Endothelial cell of umbilical vein (primary cell): ENCODE data around the gene C4orf50. TPM values are rescaled to one million over a fixed set of nuclear protein-coding genes. Genes with fewer than 3 reads are reported as not detected.

Experiments used
- BruUV-seq: library from RNA; stranded (reverse); fragments of 400-500 nt; replicated peaks from 2 replicates; lab custom pipeline; 2021; lab: Mats Ljungman, UMichigan
- CTCF ChIA-PET: fragments of 300-600, 350-600 bp; sonication (Branson Sonifier 250); formaldehyde crosslinking; loops from one replicate; lab custom pipeline; 2021; ENCODE audit warnings: antibody characterized with exemption, inconsistent platforms; lab: Charles Lee
- POLR2A ChIA-PET: fragments of 300-600, 350-600 bp; sonication (Branson Sonifier 250); formaldehyde crosslinking; loops from one replicate; lab custom pipeline; 2021; ENCODE audit warnings: antibody characterized with exemption, inconsistent platforms; lab: Charles Lee
- DNase-seq: peaks from one replicate; pipeline ENCODE4 v3.0.0-alpha.2; 2011; ENCODE audit warnings: low read depth, low spot score
- FAIRE-seq: peaks from 2 replicates; lab custom pipeline; 2011; peaks lifted over from hg19 to GRCh38; lab: Jason Lieb, UNC
- H2AFZ ChIP-seq: 2 replicates; pipeline ENCODE4 v1.6.0; 2012; ENCODE audit warnings: low read depth, low read length, control low read depth, inconsistent platforms
- H3K27ac ChIP-seq: 2 replicates; pipeline ENCODE4 v1.5.1; 2011; ENCODE audit warnings: low read depth, mild to moderate bottlenecking, control low read depth, low read length, moderate library complexity; ENCODE audit not compliant: insufficient read depth
- H3K27me3 ChIP-seq, 2 experiments: 2 replicates each; pipeline versions ENCODE4 v1.6.0 to v1.6.1; 2011; ENCODE audit warnings: low read length in 2 of 2, mixed read lengths in 1 of 2; ENCODE audit not compliant: control insufficient read depth in 2 of 2, insufficient read depth in 2 of 2
- H3K36me3 ChIP-seq, 2 experiments: 2 replicates in 1 of 2; 3 replicates in 1 of 2; pipeline ENCODE4 v1.5.1; 2011; ENCODE audit warnings: low read length in 2 of 2, mild to moderate bottlenecking in 1 of 2, moderate library complexity in 1 of 2; ENCODE audit not compliant: control insufficient read depth in 2 of 2, insufficient read depth in 2 of 2; ENCODE audit errors: extremely low read depth in 1 of 2
- H3K4me1 ChIP-seq: 3 replicates; pipeline ENCODE4 v1.5.1; 2011; ENCODE audit warnings: mild to moderate bottlenecking, low read length; ENCODE audit not compliant: control insufficient read depth, insufficient read depth; ENCODE audit errors: extremely low read depth
- H3K4me2 ChIP-seq: 2 replicates; pipeline ENCODE4 v1.6.1; 2011; ENCODE audit warnings: low read length, control low read depth, mixed read lengths; ENCODE audit not compliant: insufficient read depth
- H3K4me3 ChIP-seq, 3 experiments: fragments of 200-600 bp in 1 of 3; sonication (generic), shearing (Covaris generic) in 1 of 3; replicated peaks in 1 of 3; 2 replicates each; pipeline ENCODE4 v1.5.1; 2011 to 2016; ENCODE audit warnings: control low read depth in 3 of 3, low read length in 3 of 3, mild to moderate bottlenecking in 2 of 3, inconsistent platforms in 1 of 3, low read depth in 1 of 3, moderate library complexity in 1 of 3; ENCODE audit not compliant: insufficient read depth in 1 of 3
- H3K79me2 ChIP-seq: 2 replicates; pipeline ENCODE4 v1.6.0; 2012; ENCODE audit warnings: low read length, inconsistent platforms; ENCODE audit not compliant: control insufficient read depth, insufficient read depth
- H3K9ac ChIP-seq: replicated peaks from 2 replicates; pipeline ENCODE3; 2011; ENCODE audit warnings: low read length, control low read depth; ENCODE audit not compliant: insufficient read depth; ENCODE audit errors: extremely low read depth
- H3K9me1 ChIP-seq: replicated peaks from 3 replicates; pipeline ENCODE4 v1.6.0; 2011; ENCODE audit warnings: mild to moderate bottlenecking, low read length; ENCODE audit not compliant: control insufficient read depth, insufficient read depth; ENCODE audit errors: extremely low read depth
- H3K9me3 ChIP-seq: replicated peaks from 2 replicates; pipeline ENCODE4 v1.5.1; 2012; ENCODE audit warnings: low read length, inconsistent platforms; ENCODE audit not compliant: control insufficient read depth, insufficient read depth
- H4K20me1 ChIP-seq: replicated peaks from 2 replicates; pipeline ENCODE3; 2011; ENCODE audit warnings: mild to moderate bottlenecking, low read length; ENCODE audit not compliant: control insufficient read depth, insufficient read depth; ENCODE audit errors: extremely low read depth
- CTCF ChIP-seq, 2 donors: IDR thresholded peaks; 1 replicate in 1 of 2; 2 replicates in 1 of 2; pipeline ENCODE4 v1.5.1; 2011; ENCODE audit warnings: low read length in 2 of 2, mild to moderate bottlenecking in 2 of 2, moderate library complexity in 2 of 2, control low read depth in 1 of 2, inconsistent platforms in 1 of 2, low read depth in 1 of 2; ENCODE audit not compliant: insufficient read depth in 1 of 2; ENCODE audit errors: extremely low read depth in 1 of 2
- EZH2 ChIP-seq: IDR thresholded peaks from 2 replicates; pipeline ENCODE4 v1.6.1; 2012; ENCODE audit warnings: borderline replicate concordance, low read depth, mild to moderate bottlenecking, moderate library complexity, low read length, inconsistent platforms; ENCODE audit not compliant: severe bottlenecking
- FOS ChIP-seq: IDR thresholded peaks from 2 replicates; pipeline ENCODE4 v1.6.1; 2011; ENCODE audit warnings: mild to moderate bottlenecking, low read length, moderate library complexity, borderline replicate concordance; ENCODE audit not compliant: insufficient read depth
- GATA2 ChIP-seq: IDR thresholded peaks from 2 replicates; pipeline ENCODE4 v1.7.0; 2011; ENCODE audit warnings: low read depth, mild to moderate bottlenecking, moderate library complexity, mixed read lengths, low read length; ENCODE audit not compliant: insufficient read length, insufficient read depth
- JUN ChIP-seq: IDR thresholded peaks from 2 replicates; pipeline ENCODE4 v1.6.1; 2011; ENCODE audit warnings: borderline replicate concordance, low read depth; ENCODE audit not compliant: insufficient read length, insufficient read depth
- MAX ChIP-seq: IDR thresholded peaks from 2 replicates; pipeline ENCODE4 v1.6.1; 2011; ENCODE audit not compliant: insufficient read depth, insufficient read length
- MYC ChIP-seq: IDR thresholded peaks from one replicate; pipeline ENCODE4 v1.6.1; 2011; ENCODE audit warnings: mild to moderate bottlenecking, low read depth, low read length
- POLR2A ChIP-seq: IDR thresholded peaks from 2 replicates; pipeline ENCODE4 v1.6.1; 2012; ENCODE audit warnings: low read depth, mild to moderate bottlenecking, control low read depth, low read length
- POLR2AphosphoS5 ChIP-seq: IDR thresholded peaks from 2 replicates; pipeline ENCODE4 v1.6.1; 2012; ENCODE audit warnings: low read depth, mild to moderate bottlenecking, control low read depth, low read length, moderate library complexity; ENCODE audit not compliant: insufficient read depth
- dilution Hi-C: fragments of 300-500 bp; cut with MboI; formaldehyde crosslinking; loops from one replicate; pipeline ENCODE4 v1.15.0; 2019; ENCODE audit warnings: low sequenced_read_pairs; ENCODE audit not compliant: extremely low pct_ligation_motif_present
- intact Hi-C: fragments of 100-400 bp; cut with micrococcal nuclease; formaldehyde crosslinking; loops from one replicate; pipeline ENCODE4 v1.10.0; 2022
- polyA plus RNA-seq, 4 experiments: library from polyadenylated mRNA; depleted of rRNA in 3 of 4; stranded (reverse) in 3 of 4; unstranded in 1 of 4; fragments of >200 nt; gene quantifications; 2 replicates each; pipeline versions ENCODE4 v1.2.1 to v1.2.3, GENCODE V29; 2011 to 2012; ENCODE audit warnings: missing spikeins in 1 of 4
- total RNA-seq: library from RNA; stranded (reverse); gene quantifications from 2 replicates; pipeline ENCODE4 v1.2.3, GENCODE V29; 2021

Gene C4orf50
- total and polyA plus RNA-seq, 2 donors (not counting 3 experiments of a cell fraction or from before 2014, with no cell fraction given): not detected

GRCh38 chr4:5941601-5942000, 76.6 kb downstream of the C4orf50 start:
- H3K9ac ChIP-seq: no peak overlapping the region
- H3K9me1 ChIP-seq: no peaks in the 10 kb centered on the region
- H3K27ac ChIP-seq: no peak overlapping the region
- intact Hi-C loops: no loop called here
- no peaks in the 10 kb centered on the region for H3K27me3 ChIP-seq
- TF ChIP-seq GATA2: no peak
- no peak for TF ChIP-seq POLR2AphosphoS5
- H2AFZ ChIP-seq: no peak overlapping the region
- H3K79me2 ChIP-seq: no peaks in the 10 kb centered on the region
- no peak for FAIRE-seq
- dilution Hi-C loops: no loop called here
- no peak overlapping the region for H3K4me3 ChIP-seq
- H3K36me3 ChIP-seq: no peaks in the 10 kb centered on the region
- no peak for DNase-seq
- no TSS peak for BruUV-seq
- H3K4me2 ChIP-seq: no peak overlapping the region
- no peaks in the 10 kb centered on the region for H3K4me1 ChIP-seq
- H3K9me3 ChIP-seq: no peaks in the 10 kb centered on the region
- no peaks in the 10 kb centered on the region for H4K20me1 ChIP-seq
- CTCF ChIA-PET: no interaction called here
- POLR2A ChIA-PET: no interaction called here

GRCh38 chr4:5940470-5941203, 77.6 kb downstream of the C4orf50 start:
- no peak for FAIRE-seq

More at GRCh38 chr4:5940470-5941203, 77.6 kb downstream of the C4orf50 start:
- no peak overlapping the region for H3K4me2 ChIP-seq
- H3K79me2 ChIP-seq: no peaks in the 10 kb centered on the region
- BruUV-seq: no TSS peak
- H3K9ac ChIP-seq: no peak overlapping the region
- DNase-seq: no peak
- dilution Hi-C loops (no loop called here), intact Hi-C loops (no loop called here)
- no peak overlapping the region for H2AFZ ChIP-seq
- no peak overlapping the region for H3K4me3 ChIP-seq
- ChIA-PET POLR2A (no interaction called here), CTCF (interaction anchor here (0.8 kb wide), 1 partner anchor 25 kb away, joined by 3 read pairs; no protein-coding TSS in a partner anchor)
- H3K9me3 ChIP-seq: no peaks in the 10 kb centered on the region
- no peak overlapping the region for H3K27ac ChIP-seq
- H3K27me3 ChIP-seq: no peaks in the 10 kb centered on the region
- no peaks in the 10 kb centered on the region for H3K36me3 ChIP-seq
- no peak for TF ChIP-seq FOS
- no peak for TF ChIP-seq GATA2
- TF ChIP-seq JUN: no peak
- no peak for TF ChIP-seq POLR2AphosphoS5
- no peak for TF ChIP-seq CTCF (IDR thresholded peaks at IDR 0.05; ENCODE audit: extremely low read depth in 1 of 2, insufficient read depth in 1 of 2, low read depth in 1 of 2, low read length in 2 of 2)
- TF ChIP-seq MAX: no peak
- no peak for TF ChIP-seq MYC
- TF ChIP-seq EZH2: no peak
- TF ChIP-seq POLR2A: no peak
- no peaks in the 10 kb centered on the region for H3K4me1 ChIP-seq
- no peaks in the 10 kb centered on the region for H4K20me1 ChIP-seq
- H3K9me1 ChIP-seq: no peaks in the 10 kb centered on the region
